ENCODE measurements around the gene KCNQ1.

Gene KCNQ1

DNA sequence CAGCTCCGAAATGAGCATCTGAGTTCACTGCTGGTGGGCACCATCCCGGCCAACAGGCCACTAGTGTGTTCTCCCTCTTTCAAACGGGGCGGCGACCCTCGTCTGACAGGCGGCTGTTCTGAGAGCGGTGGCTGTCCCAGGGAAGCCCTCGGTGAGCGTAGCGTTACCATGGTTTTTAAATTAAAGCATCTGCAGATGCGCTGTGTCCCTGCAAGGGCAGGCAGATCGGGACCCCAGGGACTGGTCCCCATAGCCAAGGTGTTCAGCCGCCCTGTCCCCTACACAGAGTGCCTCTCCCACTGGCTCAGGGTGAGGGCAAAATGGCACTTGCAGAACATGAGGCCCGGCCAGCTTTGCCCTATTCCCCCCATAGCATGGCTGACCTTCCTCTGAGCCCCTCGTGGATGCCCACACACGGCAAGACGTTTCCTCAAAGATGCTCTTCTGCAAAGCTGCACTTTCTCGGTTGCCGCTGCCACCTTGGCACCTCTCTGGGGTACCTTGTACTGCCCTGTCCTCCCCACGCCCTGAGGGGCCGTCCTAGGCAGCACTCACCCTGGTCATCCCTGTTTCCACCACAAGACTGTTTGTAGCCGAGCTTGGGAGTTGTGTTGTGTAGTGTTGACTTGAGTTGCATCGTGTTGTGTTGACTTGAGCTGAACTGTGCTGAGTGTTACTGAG, 306.9 kb downstream of the KCNQ1 start:
- DNase-seq: no peak

DNA sequence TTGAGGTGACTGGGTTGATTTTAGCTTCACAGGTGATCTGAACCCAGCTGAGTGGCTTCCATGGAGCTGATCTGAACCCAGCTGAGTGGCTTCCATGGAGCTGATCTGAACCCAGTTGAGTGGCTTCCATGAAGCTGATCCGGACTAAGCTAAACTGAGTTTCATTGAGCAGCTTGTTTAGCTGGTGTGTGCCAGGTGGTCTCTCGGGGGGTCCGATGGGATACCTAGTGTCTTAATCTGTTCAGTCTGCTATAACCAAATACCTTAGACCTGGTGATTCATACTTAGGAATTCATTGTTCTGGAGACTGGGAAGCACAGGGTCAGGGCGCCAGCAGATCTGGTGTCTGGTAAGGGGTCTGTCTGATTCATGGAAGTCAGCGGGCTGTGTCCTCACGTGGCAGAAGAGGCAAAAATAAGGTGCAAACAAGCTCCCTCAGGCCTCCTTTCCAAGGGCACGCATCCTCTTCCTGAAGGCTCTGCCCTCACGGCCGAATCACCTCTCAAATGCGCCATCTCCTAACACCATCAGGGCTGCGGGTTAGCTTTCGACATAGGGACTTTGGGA, 307.5 kb downstream of the KCNQ1 start:
- no peak for DNase-seq

DNA sequence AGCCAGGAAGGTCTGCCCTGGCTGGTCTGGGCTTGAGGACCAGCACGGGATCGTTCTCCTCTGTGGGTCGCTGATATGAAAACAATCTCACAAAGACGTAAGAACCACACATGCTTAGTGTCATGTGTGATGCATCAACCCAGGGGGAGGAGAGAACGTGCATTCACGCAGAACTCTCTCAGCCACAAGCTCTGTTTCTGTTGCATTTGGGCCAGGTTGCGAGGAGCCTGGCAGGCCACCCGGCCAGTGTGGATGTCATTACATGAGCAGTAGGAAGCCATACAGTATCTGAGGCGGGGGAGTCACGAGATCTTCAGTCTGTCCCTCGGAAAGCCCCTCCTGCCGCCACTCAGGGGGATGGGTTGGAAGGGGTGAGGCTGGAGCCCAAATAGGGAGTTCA, 308.1 kb downstream of the KCNQ1 start:
- no peak for DNase-seq

DNA sequence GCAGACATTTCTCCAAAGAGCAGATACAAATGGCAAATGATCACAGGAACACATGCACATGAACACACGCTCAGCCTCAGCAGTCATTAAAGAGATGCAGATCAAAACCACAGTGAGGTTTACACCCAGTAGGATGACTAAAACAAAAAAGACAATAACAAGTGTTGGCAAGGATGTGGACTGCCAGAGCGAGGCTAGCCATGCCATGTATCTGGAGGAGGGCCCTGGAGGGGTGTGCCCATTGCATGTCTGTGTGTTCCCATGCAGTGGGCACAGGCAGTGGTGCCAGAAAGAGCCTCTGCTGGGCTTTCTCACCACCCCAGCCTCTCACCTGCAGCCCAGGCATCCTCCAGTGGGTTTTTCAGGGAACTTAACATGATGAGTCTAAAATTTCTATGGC, 309.2 kb downstream of the KCNQ1 start:
- DNase-seq: no peak

DNA sequence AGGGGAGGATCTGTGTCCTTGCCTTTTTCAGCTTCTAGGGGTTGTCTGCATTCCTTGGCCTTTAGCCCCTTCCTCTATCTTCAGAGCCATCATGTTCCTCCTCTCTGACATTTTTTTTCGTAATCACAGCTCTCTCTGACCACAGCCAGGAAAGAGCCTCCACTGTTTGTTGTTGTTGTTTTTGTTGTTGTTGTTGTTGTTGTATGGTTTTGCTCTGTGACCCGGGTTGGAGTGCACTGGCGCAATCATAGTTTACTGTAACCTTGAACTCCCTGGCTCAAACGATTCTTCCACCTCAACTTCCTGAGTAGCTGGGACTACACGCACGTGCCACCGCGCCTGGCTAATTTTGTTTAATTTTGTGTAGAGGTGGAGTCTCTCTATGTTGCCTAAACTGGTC, 310.3 kb downstream of the KCNQ1 start:
- no peak for DNase-seq

DNA sequence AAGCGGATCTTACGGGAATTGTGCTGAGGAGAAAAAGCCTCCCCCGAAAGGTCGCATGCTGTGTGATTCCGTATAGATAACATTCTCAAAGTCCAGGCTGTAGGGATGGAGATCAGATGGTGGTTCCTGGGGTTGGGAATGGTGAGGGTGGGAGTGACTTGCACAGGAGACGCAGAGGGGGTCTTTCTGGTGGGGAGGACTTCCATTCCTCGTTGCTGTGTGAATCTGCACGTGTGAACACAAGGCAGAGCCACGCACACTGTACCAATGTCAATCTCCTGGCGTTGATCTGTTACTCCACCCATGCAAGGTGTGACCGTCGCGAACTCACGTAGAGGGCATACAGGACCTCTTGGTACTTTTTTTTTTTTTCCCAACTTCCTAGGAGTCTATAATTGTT, 313.9 kb downstream of the KCNQ1 start:
- DNase-seq: no peak

DNA sequence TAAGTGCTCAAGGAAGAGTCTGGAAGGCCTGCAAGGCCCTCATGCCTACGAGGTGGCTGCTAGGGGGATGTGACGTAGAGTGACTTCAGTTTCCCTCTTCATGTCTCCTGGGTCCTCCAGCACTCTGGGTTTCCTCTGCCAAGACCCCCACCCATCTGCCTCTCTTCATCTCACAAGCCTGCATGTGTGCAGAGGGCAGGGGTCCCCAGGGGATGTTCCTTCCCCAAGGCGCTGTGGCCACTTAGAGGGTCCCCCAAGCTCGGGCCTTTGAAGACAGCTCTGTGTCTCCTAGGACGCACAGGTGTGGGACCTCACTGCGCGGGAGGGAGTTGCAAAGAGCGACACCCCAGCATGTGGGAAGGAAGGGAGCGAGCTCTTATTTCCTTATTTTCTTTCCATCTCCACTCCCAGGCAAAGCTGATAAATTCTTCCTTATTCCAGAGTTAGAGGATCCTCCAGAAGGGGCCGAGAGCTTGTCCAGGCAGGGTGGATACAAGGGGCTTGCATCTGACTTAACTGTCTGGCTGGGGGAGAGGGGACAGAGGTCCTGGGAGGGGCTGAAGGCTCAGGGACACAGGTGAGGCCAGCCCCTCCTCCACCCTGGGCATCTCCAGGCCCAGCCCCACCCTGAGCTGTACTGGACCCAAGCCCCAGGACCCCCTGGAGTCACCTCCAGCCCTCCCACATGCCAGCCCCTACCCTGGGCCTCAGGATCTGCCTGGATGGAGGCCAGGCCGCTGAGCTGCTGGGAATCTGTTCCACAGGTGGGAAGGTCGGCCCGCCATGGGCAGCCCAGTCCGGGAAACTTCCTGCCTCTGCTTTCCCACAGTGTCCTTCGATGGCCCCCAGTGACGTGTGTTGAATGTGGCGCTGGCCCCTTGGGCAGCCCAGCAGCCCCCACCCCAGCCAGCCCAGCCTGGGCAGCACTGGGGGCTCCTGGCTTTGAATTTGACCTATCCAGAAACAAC, 314.7 kb downstream of the KCNQ1 start:
- no peak for DNase-seq

DNA sequence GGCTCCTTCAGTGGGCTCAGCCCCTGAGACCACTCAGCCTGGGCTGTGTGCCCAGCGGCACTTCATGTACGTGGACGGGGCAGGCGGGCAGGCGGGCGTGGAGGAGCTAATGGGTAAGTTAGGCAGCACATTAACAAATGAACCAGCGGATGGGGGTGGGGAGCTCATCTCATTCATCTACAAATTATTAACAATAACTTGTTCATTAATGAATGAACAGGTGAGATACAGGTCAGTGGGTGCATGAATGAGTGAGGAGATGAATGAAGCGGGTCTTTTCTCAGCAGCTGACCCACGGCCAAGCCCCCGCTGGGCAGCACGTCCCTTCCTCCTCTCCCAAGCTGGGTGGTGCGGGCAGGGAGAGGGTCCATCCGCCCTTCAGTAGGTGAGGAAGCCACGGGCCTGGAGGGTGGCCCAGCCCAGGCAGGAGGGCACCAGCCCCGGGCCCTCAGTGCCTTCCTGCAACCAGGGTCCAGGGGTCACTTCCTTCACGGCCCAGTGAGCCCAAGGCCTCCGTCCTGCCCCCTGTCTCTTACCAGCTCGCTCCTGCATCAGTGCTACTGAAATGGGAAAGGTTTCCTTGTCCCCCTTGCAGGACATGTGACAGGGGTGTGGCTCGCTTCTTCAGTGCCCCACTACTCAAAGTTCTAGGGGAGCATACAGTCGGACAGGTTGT, 315.5 kb downstream of the KCNQ1 start:
- no peak for DNase-seq

DNA sequence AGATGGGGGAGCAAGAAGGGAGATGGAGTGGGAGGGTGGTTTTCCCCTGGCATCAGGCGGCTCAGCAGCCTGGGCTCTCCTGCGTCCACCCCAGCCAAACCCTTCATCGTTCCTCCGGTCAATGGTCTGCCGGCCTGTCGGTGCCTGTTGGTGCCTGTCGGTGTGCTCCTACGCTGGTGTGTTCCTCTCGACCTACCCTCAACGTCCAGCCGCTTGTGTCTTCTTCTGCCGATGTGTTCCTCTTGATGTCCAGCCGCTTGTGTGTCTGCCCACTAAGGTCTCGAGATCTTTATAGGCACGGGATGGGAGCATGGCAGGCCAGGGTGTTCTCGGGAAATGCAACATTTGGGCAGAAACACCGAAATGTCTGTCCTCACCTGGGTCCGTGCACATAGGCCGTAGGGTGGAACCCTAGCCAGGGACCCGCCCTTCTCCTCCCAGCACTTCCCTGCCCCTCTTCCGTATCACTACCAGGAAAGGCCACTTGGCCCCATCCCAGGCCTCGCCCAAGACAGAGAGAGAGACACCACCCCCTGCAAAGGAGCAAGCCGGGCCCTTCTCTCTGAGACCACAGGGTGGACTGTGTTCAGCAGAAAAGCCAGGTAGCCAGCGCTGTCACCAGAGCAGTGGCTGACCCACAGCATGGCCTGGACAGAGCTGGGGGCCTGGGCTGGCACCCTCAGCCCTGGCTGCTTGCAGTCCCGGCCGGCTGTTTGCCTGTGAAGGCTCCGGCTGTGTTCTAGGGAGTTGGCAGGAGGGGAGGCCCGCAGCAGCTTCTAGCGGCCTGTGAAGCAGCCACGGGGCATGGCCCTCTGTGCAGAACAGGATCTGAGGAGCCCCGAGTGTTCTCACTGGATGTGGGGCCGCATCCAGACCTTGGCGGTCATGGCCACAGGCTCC, 316.6 kb downstream of the KCNQ1 start:
- no peak for DNase-seq

DNA sequence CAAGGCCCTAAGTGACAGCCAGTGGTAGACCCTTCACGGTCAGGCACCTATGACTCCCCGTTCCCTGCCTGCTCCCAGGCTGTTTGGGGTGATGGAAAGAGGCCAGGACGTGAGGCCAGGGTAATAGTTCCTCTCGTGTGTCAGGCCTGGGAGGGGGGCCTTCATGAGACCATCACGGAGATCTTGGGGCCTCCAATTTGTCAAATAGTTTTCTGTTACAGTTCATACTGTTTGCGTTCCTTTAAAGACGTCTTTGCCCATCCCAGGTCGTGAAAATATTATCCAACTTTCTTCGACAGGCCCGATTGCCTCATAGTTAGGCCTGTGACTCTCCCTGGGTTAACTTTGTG, 317.2 kb downstream of the KCNQ1 start:
- DNase-seq: no peak

DNA sequence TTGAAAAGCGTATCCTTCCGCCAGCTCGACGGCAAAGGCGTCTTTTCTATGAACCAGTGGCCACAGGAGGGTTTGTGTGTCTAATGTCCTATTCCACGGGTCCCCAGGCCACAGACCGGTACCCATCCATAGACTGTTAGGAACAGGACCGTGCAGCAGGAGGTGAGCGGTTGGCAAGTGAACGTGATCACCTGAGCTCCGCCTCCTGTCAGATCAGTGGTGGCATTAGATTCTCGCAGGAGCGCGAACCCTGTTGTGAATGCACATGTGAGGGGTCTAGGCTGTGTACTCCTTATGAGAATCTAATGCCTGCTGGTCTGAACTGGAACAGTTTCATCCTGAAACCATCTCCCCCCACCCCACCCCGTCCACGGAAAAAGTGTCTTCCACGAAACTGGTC, 317.6 kb downstream of the KCNQ1 start:
- DNase-seq: no peak

DNA sequence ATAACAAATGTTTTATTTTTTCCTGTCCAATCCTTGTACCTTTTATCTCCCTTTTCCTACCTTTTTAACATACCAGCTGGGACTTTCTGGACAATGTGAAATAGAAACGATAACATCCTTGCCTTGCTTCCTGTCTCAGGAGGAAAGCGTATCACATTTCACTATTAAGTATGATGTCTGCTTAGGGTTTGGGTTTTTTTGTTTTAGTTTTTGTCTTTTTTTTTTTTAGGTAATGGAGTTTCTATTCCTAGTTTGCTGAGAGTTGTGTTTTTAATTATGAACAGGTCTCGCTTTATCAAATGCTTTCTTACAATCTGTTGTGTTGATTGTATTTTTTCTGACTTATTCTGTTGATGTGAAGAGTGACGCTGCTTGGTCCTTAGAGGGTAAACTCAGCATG, 319.2 kb downstream of the KCNQ1 start:
- DNase-seq: no peak

DNA sequence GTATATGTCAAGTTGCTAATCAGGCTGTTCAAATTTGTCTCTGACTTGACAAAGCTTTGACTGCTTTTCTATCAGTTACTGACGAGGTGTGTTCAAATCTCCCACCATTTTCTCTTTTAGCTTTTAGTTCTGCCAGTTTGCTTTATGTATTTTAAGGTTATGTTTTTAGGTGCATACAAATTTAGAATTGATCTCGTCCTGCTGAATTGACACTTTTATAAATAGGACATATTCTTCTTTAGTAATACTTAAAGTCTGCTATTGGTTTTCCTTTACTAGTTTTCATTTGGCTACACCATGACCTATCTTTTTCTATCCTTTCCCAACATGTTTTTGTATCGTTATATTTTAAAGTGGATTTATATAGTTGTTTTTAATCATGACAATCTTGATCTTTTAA, 320.7 kb downstream of the KCNQ1 start:
- DNase-seq: no peak

DNA sequence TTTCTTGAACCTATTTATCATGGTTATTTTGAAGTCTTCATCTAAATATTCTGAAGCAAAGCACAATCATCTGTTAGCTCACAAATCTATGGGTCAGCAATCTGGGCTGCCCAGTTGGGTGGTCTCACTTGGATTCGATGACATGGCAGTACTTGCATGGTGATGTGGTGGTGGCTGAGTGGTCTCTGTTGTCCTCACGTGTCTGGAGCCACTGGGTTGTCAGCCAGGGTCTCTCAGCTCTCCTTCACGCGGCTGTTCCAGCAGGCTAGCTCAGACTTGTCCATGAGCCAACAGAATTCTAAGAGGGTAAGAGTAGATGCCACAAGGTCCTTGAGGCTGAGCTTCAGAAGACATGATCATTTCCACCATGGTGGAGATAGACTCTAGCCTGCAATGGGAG, 321.4 kb downstream of the KCNQ1 start:
- DNase-seq: no peak

DNA sequence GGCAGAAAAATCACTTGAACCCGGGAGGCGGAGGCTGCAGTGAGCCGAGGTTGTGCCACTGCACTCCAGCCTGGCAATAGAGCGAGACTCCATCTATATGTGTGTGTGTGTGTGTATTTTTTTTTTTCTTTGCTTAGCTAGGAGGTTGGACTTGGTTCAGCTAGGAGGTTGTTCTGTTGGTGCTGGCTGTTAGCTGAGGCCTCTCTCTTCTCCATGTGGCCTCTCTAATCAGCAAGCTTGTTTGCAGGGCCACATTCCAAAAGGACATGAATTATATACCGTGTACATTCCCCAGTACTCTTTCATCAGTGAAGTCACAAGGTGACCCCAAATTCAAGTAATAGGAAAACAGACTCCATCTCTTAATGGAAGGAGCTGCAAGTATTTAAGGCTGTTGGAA, 322.3 kb downstream of the KCNQ1 start:
- DNase-seq: no peak

DNA sequence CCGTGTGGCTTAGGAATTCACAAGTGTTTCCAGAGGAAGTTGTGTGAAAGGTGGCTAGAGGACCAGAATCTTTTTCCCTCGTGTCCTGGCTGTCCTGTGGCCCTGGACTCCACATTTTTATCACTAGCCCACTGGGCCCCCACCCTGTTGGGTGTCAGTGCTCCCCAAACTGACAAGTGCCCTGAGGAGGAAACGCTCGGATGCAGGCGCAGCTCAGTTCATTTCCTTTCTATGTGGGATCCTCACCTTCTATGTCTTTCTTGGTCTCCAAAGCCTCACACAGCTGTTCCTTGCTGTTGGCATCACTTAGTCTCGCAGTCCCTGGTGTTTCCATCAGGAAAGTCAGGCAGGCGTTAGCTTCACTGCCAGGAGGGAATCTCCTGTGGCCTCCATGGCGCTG, 323.0 kb downstream of the KCNQ1 start:
- no peak for DNase-seq

DNA sequence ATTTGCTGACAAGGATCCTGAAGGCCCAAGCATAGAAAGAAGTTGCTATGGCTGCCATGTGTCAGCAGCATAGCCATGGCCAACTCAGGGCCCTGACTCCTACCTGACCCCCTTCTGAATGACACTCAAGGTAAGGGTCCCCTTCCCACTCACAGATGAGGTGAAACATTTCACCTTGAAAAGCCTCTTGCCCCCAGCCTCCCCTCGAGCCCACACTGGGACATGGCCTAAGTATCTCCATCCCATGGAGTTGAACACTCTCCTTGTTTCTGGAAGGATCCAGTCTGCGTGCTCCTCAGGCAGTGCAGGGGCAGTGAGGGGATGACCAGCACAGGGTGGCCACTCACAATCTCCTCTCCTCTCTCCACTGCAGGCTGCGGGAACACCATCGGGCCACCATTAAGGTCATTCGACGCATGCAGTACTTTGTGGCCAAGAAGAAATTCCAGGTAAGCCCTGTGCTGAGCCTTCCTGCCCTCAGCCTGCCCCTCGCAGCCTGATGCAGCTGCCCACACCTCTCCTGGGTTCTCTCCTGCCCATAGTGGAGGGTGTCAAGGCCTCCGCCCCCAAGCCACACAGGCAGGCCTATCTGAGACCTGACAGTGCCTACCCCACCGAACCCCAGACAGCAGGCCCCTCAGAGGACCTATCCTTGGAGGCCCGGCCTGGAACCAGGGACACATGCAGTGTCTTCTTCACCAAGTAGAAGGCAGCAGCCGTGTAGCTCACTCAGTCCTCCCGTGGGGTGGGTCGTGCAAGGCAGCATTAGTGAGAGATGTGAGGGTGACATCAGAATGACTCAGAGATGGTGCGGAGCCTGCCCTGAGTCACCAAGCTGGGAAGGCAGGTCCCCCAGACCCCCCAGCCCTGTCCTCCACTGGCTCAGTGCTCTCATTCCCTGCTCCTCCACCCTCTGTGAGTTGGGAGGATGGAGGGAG, 323.9 kb downstream of the KCNQ1 start:
- DNase-seq: peak; percentile 48

DNA sequence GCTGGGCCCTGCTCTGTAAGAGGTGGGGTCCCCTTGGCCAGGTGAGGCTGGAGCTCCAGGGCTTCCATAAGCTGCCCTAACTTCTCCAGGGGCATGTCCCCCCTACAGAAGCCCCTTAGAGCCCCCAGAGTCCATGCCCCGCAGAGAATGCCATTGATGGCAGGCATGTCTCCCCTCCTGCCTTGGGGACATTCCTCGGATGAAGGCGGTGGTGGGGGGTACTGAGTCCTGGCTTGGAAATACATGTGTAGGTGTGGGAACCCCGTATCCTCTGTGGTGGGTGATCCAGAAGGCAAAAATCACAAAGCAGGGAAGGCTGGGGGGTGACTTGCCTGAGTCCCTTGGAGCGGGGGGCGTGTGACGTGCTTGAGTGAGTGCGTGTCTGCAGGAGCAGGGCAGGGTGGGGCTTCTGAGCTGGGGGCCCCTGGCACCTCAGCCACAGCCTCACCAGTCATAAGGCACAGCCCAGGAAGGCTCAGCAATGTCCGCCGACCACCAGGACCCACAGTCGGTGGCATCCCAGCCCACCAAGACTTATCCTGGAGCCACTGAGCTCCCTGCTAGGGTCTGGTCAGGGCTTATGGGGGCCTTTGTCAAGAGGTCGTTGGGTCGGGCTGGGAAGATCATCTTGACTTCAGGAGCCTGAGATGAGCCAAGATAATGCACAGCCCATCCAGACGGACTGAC, 324.7 kb downstream of the KCNQ1 start:
- no peak for DNase-seq

DNA sequence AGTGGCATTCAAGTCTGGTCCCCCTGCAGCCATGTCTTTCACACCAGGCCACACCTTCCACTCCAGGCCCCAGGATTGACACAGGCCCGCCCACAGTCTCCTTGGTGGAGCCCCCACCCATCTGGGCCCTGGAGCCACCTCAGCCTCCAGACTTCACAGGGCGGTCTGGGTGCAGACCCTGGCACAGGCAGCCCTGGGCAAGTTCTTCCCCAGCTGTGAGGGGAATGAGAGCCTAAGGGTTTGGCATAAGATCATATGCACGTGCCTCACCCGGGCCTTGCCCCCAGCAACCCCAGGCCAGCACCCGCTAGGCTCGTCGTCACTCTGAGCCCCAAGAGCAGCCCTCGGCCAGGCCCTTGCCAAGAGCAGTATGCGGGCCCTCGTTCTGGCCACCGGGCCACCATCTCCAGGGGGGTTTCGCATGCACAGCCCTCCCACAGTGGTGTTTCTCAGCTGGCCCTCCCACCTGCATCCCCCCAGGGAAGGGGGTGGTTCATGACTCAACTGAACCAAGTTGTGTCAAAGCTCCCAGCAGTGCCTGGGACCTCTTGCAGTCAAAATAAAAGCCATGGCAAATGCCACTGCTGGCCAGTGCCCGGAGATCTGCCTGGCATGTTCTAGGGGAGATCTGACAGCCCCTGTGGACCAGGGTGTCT, 325.4 kb downstream of the KCNQ1 start:
- no peak for DNase-seq

DNA sequence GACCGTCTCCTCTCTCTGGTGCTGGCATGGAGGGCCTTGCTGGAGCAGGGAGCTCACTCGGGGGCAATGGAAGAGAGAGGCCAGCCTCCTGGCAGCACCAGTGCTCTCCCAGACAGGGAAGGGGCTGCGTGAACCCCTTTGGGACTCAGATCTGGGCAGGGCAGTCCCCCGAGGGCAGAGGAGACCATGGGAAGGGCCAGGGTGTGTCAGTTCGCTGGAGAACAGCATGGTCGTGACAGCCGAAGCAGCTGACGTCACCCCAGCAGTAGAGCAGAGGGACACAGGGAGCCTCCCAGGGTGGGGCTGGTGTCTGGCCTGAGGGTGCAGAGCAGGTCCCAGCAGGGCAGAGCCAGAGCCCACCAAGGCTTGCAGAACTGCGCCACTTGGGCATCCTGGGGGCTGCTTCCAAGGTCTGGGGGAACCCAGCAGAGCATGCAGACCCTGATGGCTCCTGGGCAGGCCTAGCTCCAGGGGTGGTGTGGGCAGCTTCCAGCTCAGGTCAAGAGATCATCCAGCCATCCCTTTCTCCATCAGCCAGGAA, 326.0 kb downstream of the KCNQ1 start:
- DNase-seq: no peak

Data from stimulated activated CD4-positive, alpha-beta T cell treated with anti-CD3 and anti-CD28 coated beads, Interleukin-1b, Interleukin-23, amount 100 ng/mL, for 48 hours (primary cell).